Pericardium fibroblast (primary cell): ENCODE data around the gene HCRTR2. TPM values are rescaled to one million over a fixed set of nuclear protein-coding genes. Genes with fewer than 3 reads are reported as not detected.

ENCODE experiments used
- total RNA-seq: library from RNA; depleted of rRNA; stranded (reverse); fragments of >200 nt; gene quantifications from 2 replicates; pipeline ENCODE4 v1.2.3, GENCODE V29; 2015

Gene HCRTR2
- total RNA-seq, result 0.12 TPM in 1 of 2 replicates, not detected in the other

DNA sequence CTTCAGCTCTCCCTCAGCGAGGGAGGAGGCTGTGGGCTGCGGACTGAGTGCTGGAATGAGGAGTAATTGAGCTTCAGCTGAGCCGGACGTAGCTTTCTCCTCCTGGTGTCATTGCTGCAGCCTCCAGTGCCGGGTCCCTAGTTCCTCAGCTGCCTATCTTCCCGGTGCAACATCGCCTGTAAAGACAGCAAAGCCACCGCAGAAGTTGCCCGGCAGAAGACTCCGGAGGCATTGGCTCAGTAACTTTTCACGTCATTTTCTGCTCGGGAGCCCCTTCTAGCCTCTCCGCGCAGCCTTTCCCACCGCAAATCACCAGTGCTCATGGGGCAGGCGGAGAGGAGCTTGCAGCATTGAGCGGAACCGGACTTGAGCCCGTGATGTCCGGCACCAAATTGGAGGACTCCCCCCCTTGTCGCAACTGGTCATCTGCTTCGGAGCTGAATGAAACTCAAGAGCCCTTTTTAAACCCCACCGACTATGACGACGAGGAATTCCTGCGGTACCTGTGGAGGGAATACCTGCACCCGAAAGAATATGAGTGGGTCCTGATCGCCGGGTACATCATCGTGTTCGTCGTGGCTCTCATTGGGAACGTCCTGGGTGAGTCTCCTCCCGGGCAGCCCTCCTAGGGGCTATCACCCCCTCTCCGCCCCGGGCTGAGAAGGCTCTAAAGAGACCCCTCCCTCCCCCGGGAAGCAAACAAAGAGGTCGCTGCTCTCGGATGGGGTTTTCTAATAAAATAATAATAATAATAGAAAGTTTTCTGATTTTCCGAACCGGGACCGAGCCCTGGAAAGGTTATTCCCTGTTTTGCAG, at the start of gene HCRTR2:
TSS of gene HCRTR2 (plus strand) at position 305 of the 816 bp plus-strand sequence. CDS start at position 378, 73 bp downstream.

DNA sequence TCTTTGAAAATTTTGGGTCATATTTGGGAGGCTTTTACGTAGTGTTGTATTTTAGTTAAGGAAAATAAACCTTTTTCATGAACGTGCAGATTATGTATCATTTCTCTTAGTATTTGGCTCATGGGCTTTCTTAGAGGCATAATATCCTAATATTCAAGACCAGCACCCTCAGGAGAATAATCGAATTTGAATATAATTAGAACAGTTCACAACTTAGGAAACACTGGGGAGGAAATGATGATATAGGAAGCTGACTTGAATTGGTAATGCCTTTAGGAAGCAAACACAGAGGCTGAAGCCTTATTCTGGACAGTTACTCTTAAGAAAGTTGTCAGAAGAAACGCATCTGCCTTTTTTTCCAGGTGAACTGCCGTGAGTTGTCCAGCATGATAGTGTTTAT, 152.9 kb downstream of the HCRTR2 start, which contains the start of gene GFRAL:
TSS of gene GFRAL (plus strand) at position 301 of the 400 bp plus-strand sequence. CDS start at position 387, 86 bp downstream.

Other genes with a start within 250 kb of the HCRTR2 start
- gene GFRAL, start 153.0 kb downstream of the HCRTR2 start, total RNA-seq, result not detected in 2 replicates